ENCODE measurements around the gene EMP2. TPM values are rescaled to one million over a fixed set of nuclear protein-coding genes. Genes with fewer than 3 reads are reported as not detected.

EMP2 gene
- total RNA-seq, 2 experiments from 2014 or later, result not detected

DNA sequence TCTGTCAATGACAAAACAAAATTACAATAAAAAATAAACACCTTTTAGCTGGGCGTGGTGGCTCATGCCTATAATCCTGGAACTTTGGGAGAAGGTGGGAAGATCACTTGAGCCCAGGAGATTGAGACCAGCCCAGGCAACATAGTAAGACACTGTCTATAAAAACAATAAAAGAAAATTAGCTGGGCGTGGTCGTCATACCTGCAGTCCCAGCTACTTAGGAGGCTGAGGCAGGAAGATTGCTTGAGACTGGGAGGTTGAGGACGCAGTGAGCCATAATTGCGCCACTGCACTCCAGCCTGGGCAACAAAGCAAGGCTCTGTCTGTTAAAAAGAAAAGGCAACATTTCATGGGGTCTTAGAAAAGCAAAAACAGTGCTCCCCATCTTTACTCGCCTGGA lies 32.7 kb downstream of the EMP2 start:
- Mint-ChIP-seq H3K9me3 (peaks cover 8% of the 10 kb centered on the region), H3K4me3 (no peak overlapping the region), H3K27ac (no peak overlapping the region), H3K36me3 (ENCODE audit: low read depth) (no peaks in the 10 kb centered on the region), H3K4me1 (ENCODE audit: low read depth) (peaks cover 3% of the 10 kb centered on the region), H3K27me3 (peaks cover 23% of the 10 kb centered on the region)
- Histone ChIP-seq H3K27ac (ENCODE audit: low read depth in 1 of 2, low read length in 2 of 2) (no peak overlapping the region), H3K27me3 (ENCODE audit: control insufficient read depth in 1 of 2, insufficient read depth in 2 of 2, low read length in 2 of 2) (peaks cover 0 to 2% of the 10 kb centered on the region in 2 experiments), H3K4me3 (ENCODE audit: low read length) (no peak overlapping the region), H3K9me3 (ENCODE audit: control insufficient read depth in 1 of 2, insufficient read depth in 1 of 2, low read length in 2 of 2) (peaks cover 10 to 11% of the 10 kb centered on the region in 2 experiments), H3K4me1 (ENCODE audit: insufficient read depth, low read length) (no peaks in the 10 kb centered on the region), H3K36me3 (ENCODE audit: insufficient read depth, low read length) (no peaks in the 10 kb centered on the region)
- CTCF ChIA-PET, result no interaction called here
- TF ChIP-seq, protein P1, sequence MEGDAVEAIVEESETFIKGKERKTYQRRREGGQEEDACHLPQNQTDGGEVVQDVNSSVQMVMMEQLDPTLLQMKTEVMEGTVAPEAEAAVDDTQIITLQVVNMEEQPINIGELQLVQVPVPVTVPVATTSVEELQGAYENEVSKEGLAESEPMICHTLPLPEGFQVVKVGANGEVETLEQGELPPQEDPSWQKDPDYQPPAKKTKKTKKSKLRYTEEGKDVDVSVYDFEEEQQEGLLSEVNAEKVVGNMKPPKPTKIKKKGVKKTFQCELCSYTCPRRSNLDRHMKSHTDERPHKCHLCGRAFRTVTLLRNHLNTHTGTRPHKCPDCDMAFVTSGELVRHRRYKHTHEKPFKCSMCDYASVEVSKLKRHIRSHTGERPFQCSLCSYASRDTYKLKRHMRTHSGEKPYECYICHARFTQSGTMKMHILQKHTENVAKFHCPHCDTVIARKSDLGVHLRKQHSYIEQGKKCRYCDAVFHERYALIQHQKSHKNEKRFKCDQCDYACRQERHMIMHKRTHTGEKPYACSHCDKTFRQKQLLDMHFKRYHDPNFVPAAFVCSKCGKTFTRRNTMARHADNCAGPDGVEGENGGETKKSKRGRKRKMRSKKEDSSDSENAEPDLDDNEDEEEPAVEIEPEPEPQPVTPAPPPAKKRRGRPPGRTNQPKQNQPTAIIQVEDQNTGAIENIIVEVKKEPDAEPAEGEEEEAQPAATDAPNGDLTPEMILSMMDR (IDR thresholded peaks at IDR 0.05), result no peak
- intact Hi-C loops (cut with DNase I, micrococcal nuclease), result no loop called here
- DNase-seq, result no peak
- POLR2A ChIA-PET, result no interaction called here
- ATAC-seq (ENCODE audit: poor library complexity), result no peak

DNA sequence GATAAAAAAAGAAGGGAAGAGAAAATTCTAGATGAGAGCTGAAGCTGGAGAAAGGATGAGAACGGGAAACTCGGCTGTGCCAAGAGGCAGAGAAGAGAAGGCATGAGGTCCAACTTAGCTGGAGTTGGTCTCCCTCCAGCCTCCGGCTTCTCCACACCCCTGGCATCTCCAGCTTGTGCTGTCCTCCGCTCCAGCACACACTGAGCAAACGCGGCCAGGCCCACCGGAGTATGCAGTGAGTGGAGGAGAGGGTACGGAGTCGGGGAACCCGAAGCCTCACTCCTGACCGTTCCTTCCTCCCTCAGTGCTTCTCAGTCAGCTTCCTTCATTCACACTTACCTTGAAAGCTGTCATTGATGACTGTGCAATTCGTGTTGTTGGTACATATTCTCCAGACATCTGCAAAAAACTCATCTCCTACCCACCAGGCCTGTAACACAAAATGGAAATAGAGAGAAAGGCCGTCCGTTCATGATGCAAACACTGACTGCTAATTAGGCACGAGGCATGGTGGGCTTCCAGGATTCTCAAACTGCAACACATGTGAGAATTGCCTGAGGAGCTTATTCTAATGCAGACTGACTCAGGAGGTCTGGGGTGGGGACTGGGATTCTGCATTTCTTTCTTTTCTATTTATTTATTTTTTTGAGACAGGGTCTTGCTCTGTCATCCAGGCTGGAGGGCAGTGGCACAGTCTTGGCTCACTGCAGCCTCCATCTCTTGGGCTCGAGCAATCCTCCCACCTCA lies 37.0 kb downstream of the EMP2 start:
- H3K27me3 Mint-ChIP-seq, result peaks cover 12% of the 10 kb centered on the region
- H3K4me1 Mint-ChIP-seq (ENCODE audit: low read depth), result no peaks in the 10 kb centered on the region
- ATAC-seq (ENCODE audit: poor library complexity), result no peak
- CTCF ChIA-PET, result no interaction called here
- H3K4me3 ChIP-seq (ENCODE audit: low read length), result no peak overlapping the region
- DNase-seq, result no peak
- no peak overlapping the region for H3K27ac Mint-ChIP-seq
- H3K9me3 Mint-ChIP-seq, result no peaks in the 10 kb centered on the region
- no peaks in the 10 kb centered on the region for H3K36me3 Mint-ChIP-seq (ENCODE audit: low read depth)
- intact Hi-C loops (cut with DNase I, micrococcal nuclease), result no loop called here
- POLR2A ChIA-PET, result no interaction called here
- no peaks in the 10 kb centered on the region for H3K36me3 ChIP-seq (ENCODE audit: insufficient read depth, low read length)
- H3K4me3 Mint-ChIP-seq, result no peak overlapping the region
- peaks cover 0 to 2% of the 10 kb centered on the region in 2 experiments for H3K27me3 ChIP-seq (ENCODE audit: control insufficient read depth in 1 of 2, insufficient read depth in 2 of 2, low read length in 2 of 2)
- no peaks in the 10 kb centered on the region for H3K4me1 ChIP-seq (ENCODE audit: insufficient read depth, low read length)
- TF ChIP-seq, protein P1 (IDR thresholded peaks at IDR 0.05), result no peak
- H3K9me3 ChIP-seq (ENCODE audit: control insufficient read depth in 1 of 2, insufficient read depth in 1 of 2, low read length in 2 of 2), result peaks cover 7 to 10% of the 10 kb centered on the region in 2 experiments
- no peak overlapping the region for H3K27ac ChIP-seq (ENCODE audit: low read depth in 1 of 2, low read length in 2 of 2)

DNA sequence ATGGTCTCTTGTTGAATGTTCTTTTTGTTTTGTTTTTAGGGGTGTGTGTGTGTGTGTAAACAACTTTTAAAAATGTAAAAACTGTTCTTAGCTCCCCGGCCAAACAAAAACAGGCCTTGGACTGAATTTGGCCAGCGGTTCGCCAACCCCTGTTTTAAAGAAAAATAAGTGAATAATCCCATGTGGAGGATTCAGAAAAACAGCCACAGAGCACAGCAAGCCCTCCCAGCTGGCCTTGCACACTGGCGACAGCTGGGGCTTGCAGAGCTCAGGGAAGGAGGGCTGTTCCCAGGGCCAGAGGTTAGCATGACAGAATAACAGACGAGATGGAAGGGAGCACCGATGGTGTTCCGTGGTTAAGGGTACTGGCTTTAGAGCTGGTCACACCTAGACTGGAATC lies 39.0 kb downstream of the EMP2 start:
- no peak for DNase-seq
- intact Hi-C loops (cut with DNase I, micrococcal nuclease), result no loop called here
- peaks cover 8% of the 10 kb centered on the region for H3K27me3 Mint-ChIP-seq
- Histone ChIP-seq H3K27me3 (ENCODE audit: control insufficient read depth in 1 of 2, insufficient read depth in 2 of 2, low read length in 2 of 2) (peaks cover 0 to 2% of the 10 kb centered on the region in 2 experiments), H3K4me3 (ENCODE audit: low read length) (no peak overlapping the region), H3K27ac (ENCODE audit: low read depth in 1 of 2, low read length in 2 of 2) (no peak overlapping the region), H3K4me1 (ENCODE audit: insufficient read depth, low read length) (no peaks in the 10 kb centered on the region), H3K9me3 (ENCODE audit: control insufficient read depth in 1 of 2, insufficient read depth in 1 of 2, low read length in 2 of 2) (no peaks in the 10 kb centered on the region), H3K36me3 (ENCODE audit: insufficient read depth, low read length) (no peaks in the 10 kb centered on the region)
- H3K36me3 Mint-ChIP-seq (ENCODE audit: low read depth), result no peaks in the 10 kb centered on the region
- H3K9me3 Mint-ChIP-seq, result no peaks in the 10 kb centered on the region
- H3K4me1 Mint-ChIP-seq (ENCODE audit: low read depth), result no peaks in the 10 kb centered on the region
- H3K4me3 Mint-ChIP-seq, result no peak overlapping the region
- POLR2A ChIA-PET, result no interaction called here
- TF ChIP-seq, protein P1 (IDR thresholded peaks at IDR 0.05), result no peak
- ATAC-seq (ENCODE audit: poor library complexity), result no peak
- CTCF ChIA-PET, result no interaction called here
- H3K27ac Mint-ChIP-seq, result no peak overlapping the region
